Activated T-helper 1 cell treated with anti-CD3 and anti-CD28 coated beads, Interleukin-2, amount 50 U/mL, for 16 hours (primary cell): Measurements from ENCODE around the gene MAPK10.

Experiments
- DNase-seq, 2 donors: peaks; one replicate each; pipeline ENCODE4 v3.0.0-alpha.2; 2020; ENCODE audit warnings: low read depth in 1 of 2, low spot score in 1 of 2

MAPK10 gene

GRCh38 chr4:86279293-86279960 is 80.4 kb downstream of the MAPK10 start:
- DNase-seq = no peak

DNA sequence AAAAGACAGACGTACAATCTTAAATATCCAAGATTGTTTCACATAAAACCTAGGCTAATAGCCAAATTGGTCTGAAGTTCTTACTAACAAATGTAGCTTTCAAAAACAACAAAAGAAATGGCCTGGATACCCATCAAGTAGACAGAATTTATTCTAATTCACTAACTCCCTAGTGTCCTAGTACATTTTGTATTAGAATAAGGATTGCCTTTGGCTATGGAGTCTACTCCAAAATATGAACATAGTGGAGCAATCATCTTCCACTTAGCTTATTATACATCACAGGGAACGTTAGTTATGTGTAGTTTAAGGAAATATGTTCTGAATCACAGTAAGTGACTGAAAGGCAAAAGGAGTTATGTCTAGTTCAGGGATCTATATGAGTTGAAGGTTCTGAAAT is 81.7 kb downstream of the MAPK10 start:
- no peak for DNase-seq

- no peak for DNase-seq
Observed at GRCh38 chr4:86274642-86275041, 85.2 kb downstream of the MAPK10 start.

DNA sequence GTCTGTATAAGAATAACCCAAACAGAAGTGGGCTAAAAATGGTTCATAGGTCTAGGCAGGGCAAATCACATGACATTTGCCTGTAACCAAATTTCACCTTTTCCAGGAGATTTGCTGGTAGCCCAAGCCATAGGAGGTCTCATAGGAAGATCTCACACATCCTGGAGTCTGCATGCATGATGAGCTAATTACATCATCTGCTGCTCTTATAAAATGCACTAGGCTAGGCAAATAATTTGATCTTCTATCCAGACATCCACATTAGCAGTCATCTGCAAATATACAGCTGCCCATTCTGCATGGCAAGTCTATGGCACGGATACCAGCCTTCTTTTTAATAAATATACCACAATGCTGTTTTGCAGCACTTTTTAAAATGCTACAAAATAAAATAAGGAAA is 87.2 kb downstream of the MAPK10 start:
- DNase-seq = no peak

- DNase-seq = no peak
Observed at GRCh38 chr4:86271057-86271456, 88.8 kb downstream of the MAPK10 start.

DNA sequence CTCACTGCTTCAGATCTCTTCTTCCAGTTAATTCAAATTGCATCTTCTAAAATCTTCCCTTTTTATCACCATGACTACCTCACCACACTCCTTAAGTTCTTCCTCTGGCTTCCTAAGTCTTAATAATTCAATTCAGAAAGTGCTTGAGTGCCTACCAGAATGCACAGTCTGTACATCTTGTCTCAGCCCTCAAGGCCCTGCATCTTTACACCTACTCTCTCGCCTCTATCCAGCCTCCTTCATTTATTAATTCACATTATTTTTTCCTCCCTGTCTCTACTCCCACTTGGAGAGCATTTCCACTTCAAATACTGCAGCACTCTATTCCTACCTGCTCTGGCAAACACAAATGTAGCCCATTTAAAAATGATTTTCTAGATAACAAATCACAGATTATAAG is 90.5 kb downstream of the MAPK10 start:
- DNase-seq = no peak

DNA sequence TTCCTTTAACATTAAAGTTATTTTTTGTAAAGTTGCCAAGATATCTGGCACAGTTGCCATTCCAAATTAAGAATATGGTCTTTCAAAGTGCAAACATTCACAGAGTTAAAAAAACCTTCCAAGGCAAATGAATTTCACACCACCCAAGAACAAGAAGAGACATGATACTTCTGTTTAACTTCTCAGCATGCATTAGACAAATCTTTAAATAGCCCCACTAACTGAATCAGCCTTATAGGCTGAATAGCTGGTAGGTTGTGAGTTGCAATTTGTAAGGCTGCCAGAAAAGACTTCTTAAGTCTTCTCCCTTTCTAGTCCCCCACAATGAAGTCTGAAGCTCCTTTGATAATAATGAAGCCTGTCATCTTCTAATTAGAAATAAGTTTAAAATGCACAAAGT is 95.6 kb downstream of the MAPK10 start:
- DNase-seq = no peak

- DNase-seq = no peak
Observed at GRCh38 chr4:86261636-86262035, 98.2 kb downstream of the MAPK10 start.

- no peak for DNase-seq
Observed at GRCh38 chr4:86256086-86256485, 103.8 kb downstream of the MAPK10 start.

GRCh38 chr4:86250619-86251018 is 109.2 kb downstream of the MAPK10 start:
- DNase-seq = no peak

DNA sequence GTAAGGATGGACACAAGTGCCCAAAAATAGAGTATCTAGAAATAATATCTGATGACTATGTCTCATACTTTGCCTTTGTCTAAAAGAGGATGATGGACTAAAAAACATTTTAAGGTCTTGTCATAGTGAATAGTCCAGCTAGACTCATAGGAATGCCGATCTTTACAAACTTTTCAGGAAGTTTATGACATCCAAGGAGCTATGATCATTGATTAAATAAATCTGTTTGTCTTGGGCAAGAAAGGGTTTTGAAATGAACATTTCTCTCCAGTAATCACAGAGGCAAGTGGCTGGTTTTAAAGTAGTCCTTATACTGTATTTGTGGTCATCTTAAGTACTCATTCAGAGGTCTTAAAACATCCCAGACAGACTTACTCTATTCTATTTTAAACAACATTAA is 109.8 kb downstream of the MAPK10 start:
- DNase-seq = no peak

GRCh38 chr4:86249074-86249473 is 110.8 kb downstream of the MAPK10 start:
- no peak for DNase-seq

- no peak for DNase-seq
Observed at GRCh38 chr4:86247906-86248305, 111.9 kb downstream of the MAPK10 start.

- no peak for DNase-seq
Observed at GRCh38 chr4:86247320-86247719, 112.5 kb downstream of the MAPK10 start.

- DNase-seq = no peak
Observed at GRCh38 chr4:86243750-86244149, 116.1 kb downstream of the MAPK10 start.

GRCh38 chr4:86242677-86243076 is 117.2 kb downstream of the MAPK10 start:
- no peak for DNase-seq

DNA sequence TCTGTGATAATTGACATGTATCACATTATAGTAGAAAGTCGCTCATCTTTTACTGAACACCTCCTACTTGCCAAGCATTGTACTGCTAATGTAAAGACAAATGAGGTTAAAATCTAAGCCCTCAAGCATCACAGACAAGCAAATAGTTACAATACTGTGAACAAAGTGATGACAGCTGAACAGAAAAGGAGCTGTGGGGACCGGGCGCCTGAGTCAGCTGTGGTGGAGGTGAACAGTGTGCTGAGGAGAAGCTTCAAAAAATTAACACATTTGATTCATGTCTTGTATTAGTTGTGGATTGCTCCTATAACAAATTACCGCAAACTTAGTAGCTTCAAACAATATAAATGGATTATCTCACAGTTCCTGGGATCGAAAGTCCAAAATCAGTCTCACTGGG is 124.3 kb downstream of the MAPK10 start:
- DNase-seq = no peak

GRCh38 chr4:86233681-86234080 is 126.2 kb downstream of the MAPK10 start:
- no peak for DNase-seq

- DNase-seq = no peak
Observed at GRCh38 chr4:86233090-86233489, 126.8 kb downstream of the MAPK10 start.

GRCh38 chr4:86223472-86223871 is 136.4 kb downstream of the MAPK10 start:
- DNase-seq = no peak

- no peak for DNase-seq
Observed at GRCh38 chr4:86221002-86221401, 138.9 kb downstream of the MAPK10 start.

- no peak for DNase-seq
Observed at GRCh38 chr4:86220121-86220520, 139.7 kb downstream of the MAPK10 start.

DNA sequence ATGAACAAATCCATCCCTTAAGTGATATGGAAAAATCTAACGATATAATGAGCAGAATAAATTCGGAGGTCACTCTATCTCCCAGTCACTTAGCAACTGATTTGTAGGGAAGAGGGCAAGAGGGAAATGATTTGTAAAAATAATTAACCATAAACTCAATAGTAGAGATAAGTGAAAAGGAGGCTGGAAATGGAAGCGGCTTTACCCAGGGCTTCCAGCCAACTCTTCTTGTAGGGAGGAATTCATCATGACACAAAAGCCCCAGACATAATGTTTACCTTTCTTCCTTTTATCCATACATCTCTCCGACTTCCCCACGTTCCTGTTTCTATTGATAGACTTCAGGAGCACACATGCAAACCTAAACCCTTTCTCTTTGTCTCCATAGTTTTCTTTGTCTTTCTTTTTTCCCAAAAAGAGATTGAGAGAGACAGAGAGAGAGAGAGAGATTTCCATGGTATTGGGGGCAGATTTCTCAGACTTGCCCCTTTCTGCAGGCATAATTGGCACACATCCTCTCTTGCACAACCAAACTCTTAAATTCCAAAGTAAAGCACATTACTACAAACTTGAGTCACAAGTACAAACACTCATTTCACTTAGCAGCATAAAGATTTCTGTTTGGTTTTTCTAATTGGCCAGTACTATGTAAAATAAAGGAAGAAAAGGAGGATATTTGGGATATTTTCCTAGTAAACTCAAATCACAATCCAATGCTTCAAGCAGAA is 140.9 kb downstream of the MAPK10 start:
- no peak for DNase-seq
